HG03064 (cell line): ENCODE data around the gene WFS1.

Experiments
- ATAC-seq: cut with Tn5 transposase; IDR thresholded peaks from one replicate; pipeline ENCODE4 v1.9.1; 2021; ENCODE audit warnings: low read depth; ENCODE audit not compliant: unreplicated experiment

The WFS1 gene

GRCh38 chr4:6269616-6270511 lies at the start of gene WFS1:
TSS of gene WFS1 (plus strand) at chr4:6269850. CDS start at chr4:6277456, 7,606 bp downstream.
- ATAC-seq = peak; percentile 100

GRCh38 chr4:6221301-6221850 lies 48.3 kb upstream of the WFS1 start:
- no peak for ATAC-seq

GRCh38 chr4:6221851-6222760 lies 47.5 kb upstream of the WFS1 start:
- no peak for ATAC-seq

GRCh38 chr4:6222761-6223292 lies 46.8 kb upstream of the WFS1 start:
- no peak for ATAC-seq

- ATAC-seq = no peak
These were observed 44.9 kb upstream of the WFS1 start for GRCh38 chr4:6224735-6225134.

- no peak for ATAC-seq
These were observed 44.2 kb upstream of the WFS1 start for GRCh38 chr4:6225469-6225868.

- ATAC-seq = no peak
These were observed 43.1 kb upstream of the WFS1 start for GRCh38 chr4:6226506-6226905.

- no peak for ATAC-seq
These were observed 42.1 kb upstream of the WFS1 start for GRCh38 chr4:6227412-6228157.

- ATAC-seq = no peak
These were observed 41.2 kb upstream of the WFS1 start for GRCh38 chr4:6228158-6229067.

GRCh38 chr4:6229095-6229494 lies 40.6 kb upstream of the WFS1 start:
- ATAC-seq = no peak

GRCh38 chr4:6229671-6230501 lies 39.8 kb upstream of the WFS1 start:
- ATAC-seq = no peak

- ATAC-seq = no peak
These were observed 39.2 kb upstream of the WFS1 start for GRCh38 chr4:6230502-6230785.

GRCh38 chr4:6230827-6231662 lies 38.6 kb upstream of the WFS1 start:
- no peak for ATAC-seq

- ATAC-seq = no peak
These were observed 37.9 kb upstream of the WFS1 start for GRCh38 chr4:6231663-6232165.

- ATAC-seq = no peak
These were observed 36.5 kb upstream of the WFS1 start for GRCh38 chr4:6232836-6233785.

- no peak for ATAC-seq
These were observed 35.7 kb upstream of the WFS1 start for GRCh38 chr4:6233929-6234328.
